Subcutaneous adipose tissue (tissue), 4 donors: ENCODE measurements around the gene CCDC188. TPM values are rescaled to one million over a fixed set of nuclear protein-coding genes. Genes with fewer than 3 reads are reported as not detected.

Experiments
- total RNA-seq, 4 donors: library from RNA; depleted of rRNA; stranded (reverse); fragments of >200 nt; gene quantifications; one replicate each; pipeline ENCODE4 v1.1.0, GENCODE V29; 2016
- TF ChIP-seq, protein P1 (sequence below): fragments of 450-650 bp; IDR thresholded peaks from one replicate; pipeline ENCODE4 v1.5.1; 2016; ENCODE audit warnings: low read depth, mild to moderate bottlenecking, control low read depth, antibody characterized with exemption, moderate library complexity

Gene CCDC188
- total RNA-seq, 4 donors from 2014 or later = 1.3 to 3.0 TPM; not detected in 2

DNA sequence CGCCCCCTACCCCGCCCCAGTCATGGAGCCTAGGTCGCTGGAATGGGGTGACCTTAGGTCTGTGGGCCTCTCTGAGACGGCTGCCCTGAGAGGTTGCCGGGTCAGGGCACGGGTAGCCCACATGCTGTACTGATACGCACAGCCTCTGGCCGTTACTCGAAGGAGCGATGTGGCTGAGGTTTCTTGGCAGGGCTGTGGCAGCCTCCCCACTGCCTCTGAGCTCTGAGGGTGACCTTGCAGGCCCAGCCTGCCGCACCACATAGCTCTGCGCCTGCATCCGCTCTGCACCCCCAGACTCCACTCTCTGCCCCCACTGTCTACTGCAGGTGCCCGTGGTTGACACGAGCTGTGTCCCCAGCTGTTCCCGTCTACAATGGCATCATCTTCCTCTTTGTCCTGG lies 12.0 kb downstream of the CCDC188 start:
- TF ChIP-seq, protein P1, sequence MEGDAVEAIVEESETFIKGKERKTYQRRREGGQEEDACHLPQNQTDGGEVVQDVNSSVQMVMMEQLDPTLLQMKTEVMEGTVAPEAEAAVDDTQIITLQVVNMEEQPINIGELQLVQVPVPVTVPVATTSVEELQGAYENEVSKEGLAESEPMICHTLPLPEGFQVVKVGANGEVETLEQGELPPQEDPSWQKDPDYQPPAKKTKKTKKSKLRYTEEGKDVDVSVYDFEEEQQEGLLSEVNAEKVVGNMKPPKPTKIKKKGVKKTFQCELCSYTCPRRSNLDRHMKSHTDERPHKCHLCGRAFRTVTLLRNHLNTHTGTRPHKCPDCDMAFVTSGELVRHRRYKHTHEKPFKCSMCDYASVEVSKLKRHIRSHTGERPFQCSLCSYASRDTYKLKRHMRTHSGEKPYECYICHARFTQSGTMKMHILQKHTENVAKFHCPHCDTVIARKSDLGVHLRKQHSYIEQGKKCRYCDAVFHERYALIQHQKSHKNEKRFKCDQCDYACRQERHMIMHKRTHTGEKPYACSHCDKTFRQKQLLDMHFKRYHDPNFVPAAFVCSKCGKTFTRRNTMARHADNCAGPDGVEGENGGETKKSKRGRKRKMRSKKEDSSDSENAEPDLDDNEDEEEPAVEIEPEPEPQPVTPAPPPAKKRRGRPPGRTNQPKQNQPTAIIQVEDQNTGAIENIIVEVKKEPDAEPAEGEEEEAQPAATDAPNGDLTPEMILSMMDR = no peak

DNA sequence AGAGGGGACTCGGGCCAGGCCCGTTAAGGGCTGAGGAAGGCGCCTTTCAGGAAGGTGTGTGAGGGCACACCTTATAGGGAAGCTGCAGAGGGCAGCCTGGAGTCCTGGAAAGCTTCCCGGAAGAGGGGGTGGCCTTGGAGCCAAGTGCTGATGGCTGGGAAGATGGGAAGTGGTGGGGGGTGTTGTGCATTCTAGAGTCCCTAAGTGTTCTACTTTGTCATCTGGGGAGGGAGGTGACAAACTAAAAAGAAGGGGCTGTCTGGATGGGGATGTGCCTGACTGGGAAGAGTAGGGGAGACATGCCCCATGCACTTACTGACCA lies 12.5 kb downstream of the CCDC188 start:
- TF ChIP-seq, protein P1 = no peak

DNA sequence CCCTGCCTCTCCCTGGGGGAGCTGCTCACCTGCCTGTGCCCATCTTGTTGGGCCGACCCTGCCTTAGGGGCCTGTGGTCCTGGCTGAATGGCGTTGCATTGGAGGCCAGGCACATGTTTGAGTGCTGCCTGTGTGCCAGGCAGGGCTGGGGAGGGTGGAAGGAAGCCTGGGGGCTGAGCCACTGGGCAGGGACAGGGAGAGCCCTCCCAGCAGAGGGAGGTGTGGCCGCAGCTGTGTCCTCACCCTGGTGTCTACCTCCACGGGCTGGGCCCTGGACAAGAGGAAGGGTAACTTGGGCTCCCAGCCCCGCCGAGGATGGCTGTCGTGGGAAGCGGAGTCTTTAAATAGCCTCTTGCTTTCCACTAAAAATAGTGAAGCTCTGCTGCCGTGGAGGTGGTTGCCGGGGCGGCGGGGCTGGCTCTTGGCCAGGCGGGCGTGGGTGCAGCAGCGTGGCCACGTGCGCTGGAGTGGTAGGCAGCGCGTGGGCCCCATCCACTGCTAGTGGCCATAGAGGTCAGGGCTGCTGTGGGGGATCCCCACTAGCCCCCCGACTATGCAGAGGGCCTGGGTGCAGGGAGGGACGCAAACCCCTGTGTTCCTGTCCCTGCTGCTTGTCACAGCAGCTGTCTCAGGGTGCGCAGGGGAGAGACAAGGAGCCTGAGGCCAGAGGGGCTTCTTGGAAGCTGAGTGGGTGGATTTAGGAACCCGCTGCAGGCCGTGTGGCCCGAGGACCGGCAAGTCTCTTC lies 13.0 kb downstream of the CCDC188 start:
- TF ChIP-seq, protein P1 = no peak

DNA sequence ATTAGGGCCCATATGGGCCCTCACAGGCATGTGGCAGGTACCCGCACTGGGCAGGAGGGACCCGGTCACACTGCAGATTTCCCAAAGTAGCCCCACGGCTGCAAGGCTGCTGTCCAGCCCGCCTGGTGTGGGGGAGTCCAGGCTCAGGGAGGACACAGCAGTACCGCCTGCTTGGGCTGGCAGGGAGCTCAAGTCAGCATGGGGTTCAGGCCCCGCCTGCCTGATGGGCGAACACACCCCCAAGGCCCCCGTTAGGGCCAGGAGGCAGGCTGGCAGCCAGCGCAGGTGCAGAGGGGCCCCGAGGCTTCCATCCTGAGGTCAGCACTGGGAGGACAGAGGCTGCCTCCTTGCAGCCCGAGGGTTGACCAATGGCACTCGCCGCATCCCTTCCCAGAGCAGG lies 13.7 kb downstream of the CCDC188 start:
- TF ChIP-seq, protein P1 = no peak

DNA sequence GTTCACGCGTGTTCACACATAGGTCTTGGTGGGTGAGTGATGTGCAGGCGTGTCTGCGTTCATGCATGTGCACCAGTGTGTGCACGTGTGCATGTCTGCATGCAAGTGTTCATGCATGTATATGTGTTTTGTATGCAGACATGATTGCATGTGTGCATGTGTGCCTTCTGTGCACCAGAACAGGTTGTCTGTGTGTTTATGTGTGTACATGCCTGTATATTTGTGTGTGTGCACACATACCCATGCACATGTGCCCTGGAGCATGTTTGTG lies 14.3 kb downstream of the CCDC188 start:
- TF ChIP-seq, protein P1 = no peak

DNA sequence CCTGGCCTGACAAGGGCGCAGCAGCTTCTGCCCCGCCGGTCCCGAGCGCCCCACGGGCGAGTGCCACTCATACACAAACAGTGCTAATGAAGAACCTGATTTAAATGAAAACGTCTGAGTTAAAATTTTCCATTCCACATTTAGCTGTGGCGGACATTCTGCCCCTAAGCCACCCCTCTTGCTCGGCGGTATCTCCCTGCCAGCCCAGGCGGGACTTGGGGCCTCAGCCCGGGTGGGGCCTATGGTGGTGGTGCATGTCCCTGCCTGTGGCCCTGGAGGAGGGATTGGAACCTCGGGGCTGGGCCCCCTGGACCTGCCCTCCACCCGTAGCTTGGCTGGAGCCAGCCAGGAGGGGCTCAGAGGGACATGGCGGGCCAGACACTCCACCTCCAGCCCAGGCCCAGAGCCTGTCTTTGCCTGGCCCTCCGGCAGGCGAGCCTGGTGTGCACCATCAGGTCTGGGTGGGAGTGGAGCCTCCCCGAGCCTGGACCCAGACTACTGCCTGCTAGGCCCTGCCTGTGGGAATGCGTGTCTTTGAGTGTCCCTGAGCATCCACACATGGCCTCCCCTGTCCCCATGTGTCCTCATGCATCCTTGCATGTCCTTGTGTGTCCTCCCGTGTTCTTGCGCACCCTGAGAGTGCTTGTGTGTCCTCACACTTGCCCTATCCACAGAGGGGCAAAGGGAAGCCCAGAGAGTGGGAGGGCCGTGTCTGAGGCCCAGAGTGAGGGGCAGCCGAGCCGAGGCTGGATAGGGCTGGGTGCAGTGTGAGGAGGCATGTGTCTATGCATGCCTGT lies 14.9 kb downstream of the CCDC188 start:
- TF ChIP-seq, protein P1 = no peak

DNA sequence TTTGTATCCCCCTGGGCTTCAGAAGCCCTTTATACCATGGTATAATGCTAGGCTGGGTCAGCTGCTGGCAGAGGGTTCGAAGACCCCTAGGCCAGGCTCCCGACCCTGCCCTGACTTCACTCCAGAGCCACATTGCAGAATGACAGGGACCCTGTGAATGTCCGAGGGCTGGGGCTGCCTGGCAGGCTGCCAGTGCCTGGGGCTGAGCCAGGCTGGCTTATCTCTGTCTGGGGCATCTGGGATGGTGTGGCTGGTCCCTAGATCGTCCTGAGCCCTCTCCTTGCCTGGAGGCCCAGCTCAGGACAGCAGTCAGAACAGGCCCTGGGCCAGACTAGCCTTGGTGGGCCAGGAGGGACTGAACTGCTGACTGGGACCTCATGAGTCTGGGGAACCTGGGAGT lies 15.6 kb downstream of the CCDC188 start:
- TF ChIP-seq, protein P1 = no peak
